Esophagus muscularis mucosa (tissue), 4 donors: ENCODE measurements around the gene ERBB4. TPM values are rescaled to one million over a fixed set of nuclear protein-coding genes. Genes with fewer than 3 reads are reported as not detected.

Source experiments
- DNase-seq: peaks from one replicate; pipeline ENCODE4 v3.0.0-alpha.2; 2017; ENCODE audit errors: extremely low spot score
- H3K27ac ChIP-seq, 4 donors: fragments of 200-600 bp; sonication (generic); replicated peaks in 1 of 4; 1 replicate in 3 of 4; 2 replicates in 1 of 4; pipeline ENCODE4 v1.5.1; 2016 to 2019; ENCODE audit warnings: mild to moderate bottlenecking in 1 of 4
- H3K27me3 ChIP-seq, 4 donors: fragments of 200-600 bp; sonication (generic); one replicate each; pipeline versions ENCODE4 v1.5.1 to v1.6.0; 2016 to 2019
- H3K36me3 ChIP-seq, 4 donors: fragments of 200-600 bp; sonication (generic); one replicate each; pipeline ENCODE4 v1.5.1; 2016 to 2019
- H3K4me1 ChIP-seq, 4 donors: fragments of 200-600 bp; sonication (generic); one replicate each; pipeline ENCODE4 v1.5.1; 2016 to 2019
- H3K4me3 ChIP-seq, 4 donors: fragments of 200-600 bp; sonication (generic); 1 replicate in 2 of 4; 2 replicates in 2 of 4; pipeline ENCODE4 v1.5.1; 2016 to 2019; ENCODE audit warnings: mild to moderate bottlenecking in 4 of 4, moderate library complexity in 1 of 4
- H3K9me3 ChIP-seq, 4 donors: fragments of 200-600 bp; sonication (generic); 1 replicate in 3 of 4; 2 replicates in 1 of 4; pipeline ENCODE4 v1.5.1; 2016 to 2019
- EP300 ChIP-seq: sonication (generic); formaldehyde crosslinking; IDR thresholded peaks from one replicate; pipeline ENCODE4 v1.6.1; 2017; ENCODE audit warnings: antibody characterized with exemption
- POLR2A ChIP-seq: fragments of 450-650 bp; IDR thresholded peaks from one replicate; pipeline ENCODE4 v1.6.1; 2017; ENCODE audit warnings: antibody characterized with exemption, moderate library complexity, mild to moderate bottlenecking, low read depth
- POLR2AphosphoS5 ChIP-seq, 2 donors: sonication (generic); formaldehyde crosslinking; IDR thresholded peaks; one replicate each; pipeline ENCODE4 v1.6.1; 2017; ENCODE audit warnings: antibody characterized with exemption in 2 of 2
- WGBS: methylation state at CpG from one replicate; pipeline ENCODE4 v1.1.5; 2018; 5-methylcytosine and 5-hydroxymethylcytosine counted together
- intact Hi-C: fragments of 100-400 bp; cut with DNase I; formaldehyde crosslinking; loops from one replicate; pipeline ENCODE4 v1.15.1; 2023
- total RNA-seq, 4 donors: library from RNA; depleted of rRNA; stranded (reverse); fragments of >200 nt; gene quantifications; one replicate each; pipeline versions ENCODE4 v1.1.0 to v1.2.1, GENCODE V29; 2016
- TF ChIP-seq, protein P1 (sequence below), 3 experiments: fragments of 200-600 bp in 2 of 3; fragments of 450-650 bp in 1 of 3; sonication (generic) in 2 of 3; IDR thresholded peaks; one replicate each; pipeline ENCODE4 v1.5.1; 2017 to 2019; ENCODE audit warnings: antibody characterized with exemption in 3 of 3, mild to moderate bottlenecking in 2 of 3, moderate library complexity in 1 of 3

The ERBB4 gene
- total RNA-seq, 4 donors from 2014 or later, result under 0.01 to 0.19 (median 0.17) TPM

DNA sequence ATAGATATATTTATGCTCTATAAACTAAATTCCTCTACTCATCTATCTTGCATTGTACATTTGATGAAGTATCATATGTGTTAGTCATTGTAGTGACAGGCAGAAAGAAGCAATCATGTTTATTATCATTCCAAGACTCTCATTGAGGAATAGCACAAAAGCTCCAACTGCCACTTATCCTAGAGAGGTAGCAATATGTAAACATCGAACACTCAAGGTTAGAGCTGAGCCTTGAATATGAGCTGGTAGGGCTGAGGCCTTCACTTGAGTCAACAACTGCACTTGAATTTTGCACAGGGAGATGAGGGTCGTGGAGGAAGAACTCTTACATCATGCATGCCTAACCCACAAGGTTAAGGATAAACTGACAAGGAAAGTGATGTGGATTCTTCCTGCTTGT lies 1081.3 kb downstream of the ERBB4 start:
- intact Hi-C loops, result no loop called here
- no peak for TF ChIP-seq POLR2AphosphoS5 (IDR thresholded peaks at IDR 0.05)
- no peak for TF ChIP-seq POLR2A
- TF ChIP-seq, protein P1, sequence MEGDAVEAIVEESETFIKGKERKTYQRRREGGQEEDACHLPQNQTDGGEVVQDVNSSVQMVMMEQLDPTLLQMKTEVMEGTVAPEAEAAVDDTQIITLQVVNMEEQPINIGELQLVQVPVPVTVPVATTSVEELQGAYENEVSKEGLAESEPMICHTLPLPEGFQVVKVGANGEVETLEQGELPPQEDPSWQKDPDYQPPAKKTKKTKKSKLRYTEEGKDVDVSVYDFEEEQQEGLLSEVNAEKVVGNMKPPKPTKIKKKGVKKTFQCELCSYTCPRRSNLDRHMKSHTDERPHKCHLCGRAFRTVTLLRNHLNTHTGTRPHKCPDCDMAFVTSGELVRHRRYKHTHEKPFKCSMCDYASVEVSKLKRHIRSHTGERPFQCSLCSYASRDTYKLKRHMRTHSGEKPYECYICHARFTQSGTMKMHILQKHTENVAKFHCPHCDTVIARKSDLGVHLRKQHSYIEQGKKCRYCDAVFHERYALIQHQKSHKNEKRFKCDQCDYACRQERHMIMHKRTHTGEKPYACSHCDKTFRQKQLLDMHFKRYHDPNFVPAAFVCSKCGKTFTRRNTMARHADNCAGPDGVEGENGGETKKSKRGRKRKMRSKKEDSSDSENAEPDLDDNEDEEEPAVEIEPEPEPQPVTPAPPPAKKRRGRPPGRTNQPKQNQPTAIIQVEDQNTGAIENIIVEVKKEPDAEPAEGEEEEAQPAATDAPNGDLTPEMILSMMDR (IDR thresholded peaks at IDR 0.05), result no peak
- no peak for TF ChIP-seq EP300
- H3K9me3 ChIP-seq, result no peaks in the 10 kb centered on the region
- no peak for DNase-seq
- no peaks in the 10 kb centered on the region for H3K36me3 ChIP-seq
- no peaks in the 10 kb centered on the region for H3K27me3 ChIP-seq
- 47% methylated on average over 2 of the region's 2 CpGs for WGBS
- no peak overlapping the region for H3K27ac ChIP-seq
- no peak overlapping the region for H3K4me3 ChIP-seq
- H3K4me1 ChIP-seq, result no peaks in the 10 kb centered on the region

DNA sequence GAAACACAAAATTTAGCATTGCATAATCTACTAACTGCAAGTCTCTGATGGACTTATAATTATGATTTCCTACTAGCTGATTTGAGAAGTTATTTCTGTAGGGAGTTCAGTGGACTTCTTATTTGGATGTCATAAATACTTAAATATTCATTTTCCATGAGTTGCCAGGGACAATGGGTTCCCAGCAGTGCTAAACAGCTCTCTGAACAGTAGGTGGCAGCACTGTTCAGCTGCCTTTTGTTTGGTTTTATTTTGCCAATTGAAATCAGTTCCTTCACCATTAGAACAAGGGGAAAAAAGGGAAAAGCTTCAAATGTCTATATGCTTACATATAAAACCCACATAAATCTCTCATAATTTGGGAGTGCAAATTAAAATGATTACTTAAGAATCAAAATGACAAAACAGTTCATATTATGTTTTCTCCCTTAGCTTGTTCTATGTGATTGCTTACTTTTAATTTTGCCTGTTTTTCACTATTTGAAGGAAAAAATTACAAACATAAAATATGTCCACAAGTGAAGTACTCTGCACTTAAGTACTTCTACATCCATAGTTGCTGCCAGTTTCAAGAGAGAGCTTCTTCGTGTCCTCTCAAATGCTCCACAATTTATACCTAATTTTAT lies 1083.3 kb downstream of the ERBB4 start:
- Histone ChIP-seq H3K27me3 (no peaks in the 10 kb centered on the region), H3K9me3 (no peaks in the 10 kb centered on the region), H3K36me3 (no peaks in the 10 kb centered on the region), H3K4me1 (no peaks in the 10 kb centered on the region), H3K27ac (no peak overlapping the region), H3K4me3 (no peak overlapping the region)
- intact Hi-C loops, result no loop called here
- WGBS, result 96% methylated on average over 1 of the region's 1 CpG
- no peak for DNase-seq
- no peak for TF ChIP-seq POLR2A
- TF ChIP-seq, protein P1 (IDR thresholded peaks at IDR 0.05), result peak; percentile 56 to 78 (median 77)

DNA sequence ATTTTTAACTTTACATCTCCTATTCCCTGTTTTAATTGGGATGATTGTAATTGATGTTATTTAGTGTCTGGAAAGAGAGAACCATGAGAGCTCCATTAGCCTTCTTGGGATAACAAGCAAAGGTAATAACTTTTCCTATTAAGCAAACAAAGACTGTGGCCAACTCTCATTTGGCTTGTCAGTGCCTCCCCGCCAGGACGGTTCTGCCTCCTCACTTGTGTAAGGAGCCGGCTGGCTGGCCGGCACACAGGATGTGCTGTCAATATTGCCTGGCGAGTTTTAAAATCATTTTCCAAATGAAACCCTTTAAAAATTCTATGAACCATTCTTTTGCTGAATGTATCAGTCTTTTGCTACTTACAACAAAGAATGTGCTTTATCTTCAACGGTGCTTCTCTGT lies 1083.9 kb downstream of the ERBB4 start:
- no peak for TF ChIP-seq EP300
- TF ChIP-seq, protein P1 (IDR thresholded peaks at IDR 0.05), result no peak
- TF ChIP-seq POLR2AphosphoS5 (IDR thresholded peaks at IDR 0.05), result no peak
- no peak for TF ChIP-seq POLR2A
- Histone ChIP-seq H3K36me3 (no peaks in the 10 kb centered on the region), H3K9me3 (no peaks in the 10 kb centered on the region), H3K27me3 (no peaks in the 10 kb centered on the region), H3K4me3 (no peak overlapping the region), H3K27ac (no peak overlapping the region), H3K4me1 (no peaks in the 10 kb centered on the region)
- WGBS, result 25% methylated on average over 6 of the region's 6 CpGs
- no peak for DNase-seq
- intact Hi-C loops, result no loop called here

DNA sequence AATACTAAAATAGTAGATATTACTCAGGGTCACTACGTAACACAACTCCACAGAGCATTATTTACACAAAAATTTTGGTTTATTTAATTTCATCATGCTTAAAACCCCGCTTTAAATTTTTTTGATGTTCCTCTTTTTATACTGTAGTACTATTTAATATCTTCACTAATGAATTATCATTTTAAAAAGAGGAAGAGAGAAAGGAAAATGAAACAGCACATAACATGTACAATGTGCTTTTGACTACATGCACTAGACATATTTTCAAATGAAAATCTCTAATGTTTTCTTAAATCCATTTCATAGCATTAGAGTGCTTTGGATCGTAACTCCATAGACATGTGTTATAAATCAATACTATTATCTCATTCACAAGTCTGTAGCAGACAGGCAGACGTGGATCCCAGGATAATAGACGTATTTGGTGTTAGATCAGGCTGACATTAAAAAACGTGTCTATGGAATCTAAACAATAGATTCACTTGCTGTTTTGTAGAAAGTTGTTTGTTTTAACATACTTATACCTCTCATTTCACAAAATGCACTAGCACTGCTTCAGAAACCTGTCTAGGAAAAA lies 1085.2 kb downstream of the ERBB4 start:
- Histone ChIP-seq H3K36me3 (no peaks in the 10 kb centered on the region), H3K4me1 (no peaks in the 10 kb centered on the region), H3K9me3 (no peaks in the 10 kb centered on the region), H3K27ac (no peak overlapping the region), H3K27me3 (no peaks in the 10 kb centered on the region), H3K4me3 (no peak overlapping the region)
- WGBS, result 45% methylated on average over 6 of the region's 6 CpGs
- TF ChIP-seq EP300, result no peak
- TF ChIP-seq POLR2AphosphoS5 (IDR thresholded peaks at IDR 0.05), result no peak
- no peak for TF ChIP-seq POLR2A
- TF ChIP-seq, protein P1 (IDR thresholded peaks at IDR 0.05), result no peak
- DNase-seq, result no peak
- intact Hi-C loops, result no loop called here

DNA sequence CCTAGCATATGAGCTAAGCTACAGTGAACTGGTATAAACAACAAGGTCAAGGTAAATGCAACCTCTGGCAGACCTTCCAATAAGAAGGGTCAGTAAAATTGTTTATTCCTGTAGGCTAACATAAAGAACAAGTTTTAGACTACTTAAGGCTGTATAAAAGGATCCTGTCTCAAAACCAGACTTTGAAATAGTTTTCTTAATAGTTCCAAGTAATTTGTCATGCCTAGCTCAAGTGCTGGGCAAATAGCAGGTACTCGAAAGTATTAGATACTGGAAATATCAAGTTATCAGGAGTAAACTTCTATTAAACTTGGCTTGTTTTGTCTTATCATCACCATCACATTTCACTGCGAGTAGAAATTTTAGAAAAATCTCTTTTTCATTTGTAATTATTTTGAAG lies 1087.0 kb downstream of the ERBB4 start:
- Histone ChIP-seq H3K27ac (no peak overlapping the region), H3K27me3 (no peaks in the 10 kb centered on the region), H3K4me3 (no peak overlapping the region), H3K4me1 (no peaks in the 10 kb centered on the region), H3K9me3 (no peaks in the 10 kb centered on the region), H3K36me3 (no peaks in the 10 kb centered on the region)
- no peak for TF ChIP-seq POLR2A
- TF ChIP-seq, protein P1 (IDR thresholded peaks at IDR 0.05), result no peak
- TF ChIP-seq POLR2AphosphoS5 (IDR thresholded peaks at IDR 0.05), result no peak
- TF ChIP-seq EP300, result no peak
- WGBS, result 84% methylated on average over 2 of the region's 2 CpGs
- intact Hi-C loops, result no loop called here
- DNase-seq, result no peak
